Stimulated activated CD8-positive, alpha-beta memory T cell treated with anti-CD3 and anti-CD28 coated beads, Interleukin-12 subunit alpha, Interleukin-12 subunit beta, amount 100 ng/mL, for 1 hour (primary cell): ENCODE measurements around the gene MED15.
"Not testable (repeated sequence)": the region's sequence is repeated elsewhere in the genome, so short reads cannot be mapped to it uniquely, and the experiment has no call there.

Source experiments
- DNase-seq: peaks from one replicate; pipeline ENCODE4 v3.0.0-alpha.2; 2020; ENCODE audit warnings: low read depth

Gene MED15

GRCh38 chr22:20584029-20584871 is 76.8 kb downstream of the MED15 start:
- DNase-seq, result no peak

GRCh38 chr22:20584872-20585638 is 77.6 kb downstream of the MED15 start:
- DNase-seq, result no peak

- no peak for DNase-seq
Observed at GRCh38 chr22:20585639-20586402, 78.4 kb downstream of the MED15 start.

- DNase-seq, result no peak
Observed at GRCh38 chr22:20586403-20586745, 79.0 kb downstream of the MED15 start.

GRCh38 chr22:20587206-20587958 is 80.0 kb downstream of the MED15 start:
- no peak for DNase-seq

GRCh38 chr22:20588092-20588842 is 80.9 kb downstream of the MED15 start:
- no peak for DNase-seq

GRCh38 chr22:20588843-20589581 is 81.6 kb downstream of the MED15 start:
- DNase-seq, result no peak

- no peak for DNase-seq
Observed at GRCh38 chr22:20589614-20590476, 82.4 kb downstream of the MED15 start.

GRCh38 chr22:20590477-20591294 is 83.3 kb downstream of the MED15 start:
- no peak for DNase-seq

- no peak for DNase-seq
Observed at GRCh38 chr22:20591295-20591645, 83.9 kb downstream of the MED15 start.

- DNase-seq, result no peak
Observed at GRCh38 chr22:20591660-20592310, 84.4 kb downstream of the MED15 start.

GRCh38 chr22:20594038-20594437 is 86.6 kb downstream of the MED15 start:
- DNase-seq, result not testable (repeated sequence)

- DNase-seq, result not testable (repeated sequence)
Observed at GRCh38 chr22:20594486-20594885, 87.1 kb downstream of the MED15 start.

GRCh38 chr22:20595461-20595860 is 88.1 kb downstream of the MED15 start:
- DNase-seq, result no peak

GRCh38 chr22:20599117-20599516 is 91.7 kb downstream of the MED15 start:
- DNase-seq, result no peak

- DNase-seq, result no peak
Observed at GRCh38 chr22:20600137-20600673, 92.8 kb downstream of the MED15 start.

- no peak for DNase-seq
Observed at GRCh38 chr22:20601308-20601707, 93.9 kb downstream of the MED15 start.
